Urinary bladder (tissue), 4 donors: ENCODE data around the gene CELSR2. TPM values are rescaled to one million over a fixed set of nuclear protein-coding genes. Genes with fewer than 3 reads are reported as not detected.

Experiments
- DNase-seq: peaks from one replicate; pipeline ENCODE4 v3.0.0-alpha.2; 2015; ENCODE audit errors: extremely low spot score
- H3K27ac ChIP-seq: one replicate; pipeline ENCODE4 v1.5.1; 2013; ENCODE audit warnings: low read depth, mild to moderate bottlenecking, moderate library complexity
- H3K36me3 ChIP-seq: one replicate; pipeline ENCODE4 v1.6.1; 2013; ENCODE audit warnings: mild to moderate bottlenecking, moderate library complexity; ENCODE audit not compliant: insufficient read depth
- H3K4me1 ChIP-seq: one replicate; pipeline ENCODE4 v1.6.1; 2013; ENCODE audit warnings: mild to moderate bottlenecking, moderate library complexity; ENCODE audit not compliant: insufficient read depth
- H3K4me3 ChIP-seq: one replicate; pipeline ENCODE4 v1.5.1; 2013; ENCODE audit warnings: low read depth, low read length
- WGBS: extraction: QIAGEN DNeasy Blood & Tissue Kit; methylation state at CpG from one replicate; pipeline ENCODE4 v1.1.7; 2013; 5-methylcytosine and 5-hydroxymethylcytosine counted together
- polyA plus RNA-seq: library from polyadenylated mRNA; stranded (reverse); fragments of 200-250 nt; gene quantifications from one replicate; pipeline ENCODE4 v1.2.3, GENCODE V29; 2013
- total RNA-seq: library from RNA; depleted of rRNA; stranded (reverse); fragments of >200 nt; gene quantifications from one replicate; pipeline ENCODE4 v1.2.3, GENCODE V29; 2014
- donor health status: healthy with polysubstance abuse.
- donor health status: healthy.

The CELSR2 gene
- total and polyA plus RNA-seq, 2 donors, result 3.6 to 4.9 TPM

DNA sequence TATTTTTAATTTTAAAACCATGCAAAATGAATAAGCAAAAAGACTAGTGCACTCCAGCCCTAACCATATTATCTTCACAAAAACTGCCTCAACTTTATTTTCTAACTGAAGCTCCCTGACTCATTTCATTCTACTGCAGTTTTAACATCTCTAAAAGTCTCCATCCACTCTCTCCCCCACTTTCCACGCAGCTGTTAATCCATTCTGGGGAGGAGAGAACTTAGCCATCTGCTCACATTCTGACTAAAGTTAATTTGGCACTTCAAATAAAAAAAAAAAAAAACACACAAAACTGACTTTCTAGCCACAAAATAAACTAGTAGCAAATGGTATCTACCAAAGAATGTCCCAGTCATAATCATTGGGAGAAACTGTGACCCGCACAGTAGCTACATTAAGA lies 62.9 kb downstream of the CELSR2 start:
- no peaks in the 10 kb centered on the region for H3K36me3 ChIP-seq
- WGBS, result 89% methylated on average over 2 of the region's 2 CpGs
- H3K27ac ChIP-seq, result no peak overlapping the region
- no peak overlapping the region for H3K4me3 ChIP-seq
- DNase-seq, result no peak
- H3K4me1 ChIP-seq, result no peaks in the 10 kb centered on the region

DNA sequence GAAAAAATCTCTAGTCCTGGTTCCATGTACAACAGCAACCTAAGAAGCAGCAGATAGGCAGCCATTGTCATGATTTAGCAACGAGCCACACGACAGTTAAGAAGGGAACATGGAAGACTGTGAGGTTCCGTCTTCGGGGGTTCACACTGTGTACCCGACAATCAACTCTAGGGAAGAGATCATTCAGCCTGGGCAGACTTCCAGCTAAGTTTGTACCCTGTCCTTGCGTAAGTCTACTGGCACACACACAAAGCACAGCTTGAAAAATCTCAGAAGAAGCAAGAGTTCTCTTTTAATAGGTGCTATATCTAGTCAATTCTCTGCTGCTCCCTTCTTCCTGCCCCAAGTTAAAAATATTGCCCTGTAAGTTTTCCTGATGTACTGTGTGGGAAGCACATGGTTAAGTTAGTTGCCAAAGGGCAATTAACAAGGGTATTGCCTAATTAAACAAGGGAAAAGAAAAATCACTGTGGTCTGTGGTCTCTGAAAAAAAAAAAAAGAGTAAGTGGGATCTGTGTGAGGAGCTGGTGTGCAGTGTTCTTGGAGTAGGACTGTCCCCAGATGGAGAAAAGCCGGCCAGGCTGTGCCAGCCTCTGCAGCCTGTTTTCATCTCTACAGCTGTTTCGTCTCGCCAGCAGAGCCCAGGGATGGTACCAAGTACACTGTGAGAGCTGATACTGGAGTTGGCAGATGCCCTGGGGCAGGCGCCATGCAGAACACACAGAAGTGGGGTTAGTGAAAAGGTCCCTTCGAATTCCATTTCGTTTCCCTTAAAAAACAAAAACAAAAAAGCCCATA lies 63.8 kb downstream of the CELSR2 start:
- H3K27ac ChIP-seq, result no peak overlapping the region
- no peaks in the 10 kb centered on the region for H3K36me3 ChIP-seq
- no peaks in the 10 kb centered on the region for H3K4me1 ChIP-seq
- DNase-seq, result no peak
- 88% methylated on average over 12 of the region's 12 CpGs for WGBS
- no peak overlapping the region for H3K4me3 ChIP-seq

DNA sequence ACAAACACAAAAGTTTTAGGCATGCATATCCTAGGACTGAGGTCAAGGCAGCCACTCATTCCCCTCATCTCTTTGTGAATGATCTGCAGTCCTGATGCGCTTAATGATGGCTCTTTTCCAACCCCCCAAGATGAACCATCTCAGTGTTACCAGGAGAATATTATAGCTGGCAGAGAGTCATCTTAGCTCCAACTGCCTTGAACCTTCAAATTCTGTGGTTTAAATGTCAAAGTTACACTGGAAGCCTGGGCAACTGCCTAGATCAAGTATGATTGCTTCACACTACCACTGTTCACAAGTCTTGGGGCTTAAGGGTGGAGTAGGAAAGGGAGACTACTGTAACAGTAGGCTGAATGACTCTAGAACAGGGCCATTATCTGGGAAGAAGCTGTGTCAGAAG lies 65.5 kb downstream of the CELSR2 start:
- Histone ChIP-seq H3K36me3 (no peaks in the 10 kb centered on the region), H3K27ac (no peak overlapping the region), H3K4me3 (no peak overlapping the region), H3K4me1 (no peaks in the 10 kb centered on the region)
- WGBS, result 98% methylated on average over 1 of the region's 1 CpG
- DNase-seq, result no peak

DNA sequence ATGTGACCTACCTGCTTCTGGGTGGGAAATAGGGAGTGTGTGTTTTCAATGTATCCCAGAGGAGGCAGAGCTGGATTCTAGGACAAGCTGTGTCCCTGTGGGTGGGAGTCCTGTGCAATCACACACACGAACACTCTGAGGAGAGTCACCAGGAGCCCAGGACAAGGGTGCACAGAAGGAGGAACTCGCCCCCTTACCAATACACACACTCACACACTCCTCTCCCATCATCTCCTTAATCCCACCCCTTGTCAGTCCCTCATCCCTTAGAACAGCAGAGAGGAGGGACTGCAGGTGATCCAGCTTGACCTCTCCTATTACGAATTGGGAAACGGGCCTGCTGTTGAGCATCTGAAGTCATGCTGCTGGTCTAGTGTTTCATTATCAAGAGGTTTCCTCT lies 65.9 kb downstream of the CELSR2 start:
- 94% methylated on average over 4 of the region's 4 CpGs for WGBS
- Histone ChIP-seq H3K4me1 (no peaks in the 10 kb centered on the region), H3K27ac (no peak overlapping the region)

DNA sequence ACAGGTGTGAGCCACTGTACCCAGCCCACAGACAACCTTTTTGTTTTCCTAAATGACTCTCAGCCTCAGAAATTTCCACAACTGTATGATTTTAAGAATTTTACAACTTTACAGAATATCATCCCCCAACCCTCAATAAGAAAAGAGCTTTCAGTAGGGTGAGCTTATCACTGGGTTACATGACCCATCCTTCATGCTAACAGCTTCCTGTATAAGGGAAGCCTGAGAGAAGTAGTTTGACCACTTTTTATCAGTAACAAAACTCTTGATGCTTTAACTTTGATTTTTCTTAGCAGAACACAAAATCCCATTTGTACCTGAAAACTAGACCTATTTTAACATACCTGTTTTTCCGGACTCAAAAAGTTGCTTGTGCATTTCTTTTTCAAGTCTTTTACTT lies 67.2 kb downstream of the CELSR2 start:
- DNase-seq, result no peak
- no peak overlapping the region for H3K4me3 ChIP-seq
- WGBS, result 94% methylated on average over 1 of the region's 1 CpG
- H3K27ac ChIP-seq, result no peak overlapping the region
- H3K36me3 ChIP-seq, result no peaks in the 10 kb centered on the region
- H3K4me1 ChIP-seq, result no peaks in the 10 kb centered on the region

More for the DNA sequence above, 65.9 kb downstream of the CELSR2 start:
- H3K36me3 ChIP-seq, result no peaks in the 10 kb centered on the region
- H3K4me3 ChIP-seq, result no peak overlapping the region
- DNase-seq, result no peak

DNA sequence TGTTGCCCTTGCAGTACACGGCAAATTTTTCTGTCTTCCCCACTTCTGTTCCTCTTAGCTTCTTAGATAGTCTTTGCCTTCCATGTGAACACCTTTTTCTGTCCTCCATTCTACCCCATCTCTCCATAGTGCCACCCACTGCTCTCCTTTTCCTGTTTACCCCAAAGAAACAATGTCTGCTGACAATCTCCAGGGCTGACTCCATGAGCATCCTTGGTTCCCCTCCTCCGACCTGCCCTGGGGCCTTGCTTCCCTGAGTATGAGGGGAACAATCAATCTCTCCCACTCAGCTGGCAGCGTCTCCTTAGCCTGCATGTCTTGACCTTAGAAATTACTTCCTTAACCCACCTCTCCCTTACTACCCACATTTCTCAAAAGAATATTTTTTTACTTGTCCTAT lies 69.8 kb downstream of the CELSR2 start:
- H3K36me3 ChIP-seq, result no peaks in the 10 kb centered on the region
- DNase-seq, result no peak

DNA sequence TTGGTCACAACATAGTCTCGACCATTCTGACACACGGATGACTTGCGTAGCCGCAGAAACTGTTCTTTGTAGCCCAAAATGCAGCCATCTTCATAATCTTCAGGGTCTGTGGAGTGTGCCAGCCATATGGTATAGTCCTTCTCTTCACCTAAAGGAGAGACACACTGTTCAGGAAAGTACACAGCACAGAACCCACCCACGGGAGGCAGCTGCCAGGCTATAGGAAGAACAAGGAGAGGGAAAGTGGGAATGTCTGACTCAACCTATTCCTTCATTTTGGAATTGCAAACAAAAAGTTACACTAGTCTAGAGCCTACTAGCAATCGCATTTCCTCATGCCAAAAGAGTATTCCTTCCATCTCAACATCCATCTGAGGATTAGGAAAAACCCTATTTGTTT lies 73.6 kb downstream of the CELSR2 start:
- H3K36me3 ChIP-seq, result peaks cover 4% of the 10 kb centered on the region
- WGBS, result 93% methylated on average over 6 of the region's 6 CpGs
- no peaks in the 10 kb centered on the region for H3K4me1 ChIP-seq
- no peak overlapping the region for H3K27ac ChIP-seq
- no peak overlapping the region for H3K4me3 ChIP-seq
- no peak for DNase-seq

More for the DNA sequence above, 69.8 kb downstream of the CELSR2 start:
- H3K27ac ChIP-seq, result no peak overlapping the region
- WGBS, result 90% methylated on average over 3 of the region's 3 CpGs
- no peak overlapping the region for H3K4me3 ChIP-seq
- H3K4me1 ChIP-seq, result no peaks in the 10 kb centered on the region

Other genes with a start within 250 kb of the CELSR2 start
- 21.0 TPM for gene WDR47, start 207.4 kb upstream of the CELSR2 start, total RNA-seq
- 10.5 TPM for gene WDR47, start 207.4 kb upstream of the CELSR2 start, polyA plus RNA-seq
- gene TAF13, start 173.5 kb upstream of the CELSR2 start, total RNA-seq, result 55.9 TPM
- 31.3 TPM for gene TAF13, start 173.5 kb upstream of the CELSR2 start, polyA plus RNA-seq
- 43.1 TPM for gene TMEM167B, start 158.8 kb upstream of the CELSR2 start, total RNA-seq
- gene TMEM167B, start 158.8 kb upstream of the CELSR2 start, polyA plus RNA-seq, result 32.8 TPM
- gene ELAPOR1, start 135.4 kb upstream of the CELSR2 start, total RNA-seq, result 0.74 TPM
- 0.13 TPM for gene ELAPOR1, start 135.4 kb upstream of the CELSR2 start, polyA plus RNA-seq
- gene SARS1, start 35.6 kb upstream of the CELSR2 start, total RNA-seq, result 75.3 TPM
- 136 TPM for gene SARS1, start 35.6 kb upstream of the CELSR2 start, polyA plus RNA-seq
- 5.3 TPM for gene PSRC1, start 33.6 kb downstream of the CELSR2 start, total RNA-seq
- 6.5 TPM for gene PSRC1, start 33.6 kb downstream of the CELSR2 start, polyA plus RNA-seq
- not detected for gene MYBPHL, start 57.5 kb downstream of the CELSR2 start, total RNA-seq
- 0.22 TPM for gene MYBPHL, start 57.5 kb downstream of the CELSR2 start, polyA plus RNA-seq
- gene SORT1, start 148.4 kb downstream of the CELSR2 start, total RNA-seq, result 26.5 TPM
- 30.6 TPM for gene SORT1, start 148.4 kb downstream of the CELSR2 start, polyA plus RNA-seq
- 35.5 TPM for gene PSMA5, start 176.9 kb downstream of the CELSR2 start, total RNA-seq
- 53.5 TPM for gene PSMA5, start 176.9 kb downstream of the CELSR2 start, polyA plus RNA-seq
- 2.4 TPM for gene SYPL2, start 217.0 kb downstream of the CELSR2 start, total RNA-seq
- gene SYPL2, start 217.0 kb downstream of the CELSR2 start, polyA plus RNA-seq, result 4.5 TPM
- 2.0 TPM for gene ATXN7L2, start 234.4 kb downstream of the CELSR2 start, total RNA-seq
- gene ATXN7L2, start 234.4 kb downstream of the CELSR2 start, polyA plus RNA-seq, result 4.0 TPM
- 4.0 TPM for gene CYB561D1, start 244.6 kb downstream of the CELSR2 start, total RNA-seq
- 9.4 TPM for gene CYB561D1, start 244.6 kb downstream of the CELSR2 start, polyA plus RNA-seq